ENCODE results near the gene PIH1D1.
"Not testable (repeated sequence)": the region's sequence is repeated elsewhere in the genome, so short reads cannot be mapped to it uniquely, and the experiment has no call there.

PIH1D1 gene

DNA sequence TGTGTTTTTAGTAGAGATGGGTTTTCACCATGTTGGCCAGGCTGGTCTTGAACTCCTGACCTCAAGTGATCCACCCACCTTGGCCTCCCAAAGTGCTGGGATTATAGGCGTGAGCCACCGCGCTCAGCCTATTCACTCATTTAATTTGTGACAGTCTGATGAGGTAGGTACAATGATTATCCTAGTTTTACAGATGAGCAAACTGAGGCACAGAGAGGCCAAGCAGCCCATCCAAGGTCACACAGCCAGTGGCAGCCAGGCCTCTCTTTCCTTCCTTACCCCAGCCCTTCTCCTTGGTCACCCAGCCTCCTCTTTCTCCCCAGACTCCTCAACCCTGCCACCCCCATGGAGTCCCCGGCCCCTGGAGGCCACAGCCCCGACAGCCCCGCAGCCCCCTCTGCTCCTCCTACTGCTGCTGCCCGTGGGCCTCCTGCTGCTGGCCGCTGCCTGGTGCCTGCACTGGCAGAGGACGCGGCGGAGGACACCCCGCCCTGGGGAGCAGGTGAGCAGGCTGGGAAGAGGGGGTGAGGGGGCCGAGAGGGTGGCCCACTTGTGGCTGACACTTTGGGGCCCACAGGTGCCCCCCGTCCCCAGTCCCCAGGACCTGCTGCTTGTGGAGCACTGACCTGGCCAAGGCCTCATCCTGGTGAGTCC lies 28.5 kb upstream of the PIH1D1 start:
- no peak for DNase-seq

- DNase-seq = peak; percentile 33
Measured at GRCh38 chr19:49475995-49476880, 24.6 kb upstream of the PIH1D1 start.

DNA sequence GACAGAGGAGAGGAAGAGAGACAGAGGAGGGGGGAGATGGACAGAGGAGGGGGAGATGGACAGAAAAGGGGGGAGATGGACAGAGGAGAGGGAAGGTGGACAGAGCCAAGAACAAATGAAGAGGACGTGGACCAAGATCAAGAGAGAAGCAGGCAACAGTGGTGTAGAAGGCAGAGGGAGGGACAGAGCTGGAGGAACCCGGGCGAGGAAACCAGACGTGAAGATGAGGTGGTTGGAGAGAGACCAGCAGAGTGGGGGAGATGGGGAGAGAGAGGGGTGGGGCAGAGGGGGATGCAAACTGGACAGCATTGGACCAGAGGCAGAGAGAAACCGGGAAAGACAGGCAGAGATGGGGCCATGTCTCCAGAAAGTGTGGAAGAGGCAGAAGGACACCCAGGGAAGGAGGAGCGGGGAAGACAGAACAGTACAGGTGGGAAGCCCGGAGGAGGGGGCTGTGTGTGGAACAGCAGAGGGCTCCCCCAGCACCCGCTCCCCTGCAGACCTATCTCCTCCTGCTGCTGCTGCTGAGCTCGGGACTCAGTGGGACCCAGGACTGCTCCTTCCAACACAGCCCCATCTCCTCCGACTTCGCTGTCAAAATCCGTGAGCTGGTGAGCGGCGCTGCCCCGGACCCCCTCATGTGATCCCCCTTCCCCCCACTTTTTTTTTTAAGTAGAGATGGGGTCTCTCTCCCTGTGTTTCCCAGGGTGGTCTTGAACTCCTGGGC lies 23.7 kb upstream of the PIH1D1 start:
- DNase-seq = no peak

DNA sequence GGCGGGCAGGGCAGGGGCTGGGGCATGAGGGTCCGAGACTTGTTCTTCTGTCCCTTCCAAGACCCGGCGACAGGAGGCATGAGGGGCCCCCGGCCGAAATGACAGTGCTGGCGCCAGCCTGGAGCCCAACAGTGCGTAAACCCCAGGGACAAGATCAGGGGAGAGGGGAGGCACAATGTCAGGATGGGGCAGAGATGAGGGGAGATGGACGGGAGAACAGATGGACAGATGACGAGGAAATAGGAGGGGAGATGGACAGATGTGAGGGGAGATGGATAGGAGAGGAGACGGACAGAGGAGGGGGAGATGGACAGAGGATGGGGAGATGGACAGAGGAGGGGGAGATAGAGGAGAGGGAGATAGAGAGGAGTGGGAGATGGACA lies 22.9 kb upstream of the PIH1D1 start:
- DNase-seq = no peak

- peak; percentile 74 for DNase-seq
Measured at GRCh38 chr19:49473868-49474541, 22.4 kb upstream of the PIH1D1 start, which contains the start of gene FLT3LG. FLT3LG (plus strand) TSS chr19:49474215; CDS start chr19:49474640, 425 bp downstream.

- DNase-seq = not testable (repeated sequence)
Measured at GRCh38 chr19:49473501-49473867, 21.9 kb upstream of the PIH1D1 start.

- no peak for DNase-seq
Measured at GRCh38 chr19:49472936-49473335, 21.3 kb upstream of the PIH1D1 start.

DNA sequence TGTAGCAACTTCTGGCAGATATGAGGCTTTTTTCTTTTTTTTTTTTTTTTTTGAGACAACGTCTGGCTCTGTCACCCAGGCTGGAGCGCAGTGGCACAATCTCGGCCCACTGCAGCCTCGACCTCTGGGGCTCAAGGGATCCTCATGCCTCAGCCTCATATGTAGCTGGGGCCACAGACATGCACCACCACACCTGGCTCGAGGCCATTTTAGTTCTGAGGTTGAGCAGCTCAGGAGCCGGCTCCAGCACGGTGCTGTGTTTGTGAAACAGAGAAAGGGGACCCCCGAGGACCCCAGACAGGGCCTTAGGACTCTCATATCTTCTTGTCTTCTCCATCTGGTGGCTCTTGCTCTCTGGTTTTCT lies 19.0 kb upstream of the PIH1D1 start:
- no peak for DNase-seq

- DNase-seq = peak; percentile 80
Measured at GRCh38 chr19:49469828-49470614, 18.4 kb upstream of the PIH1D1 start.

DNA sequence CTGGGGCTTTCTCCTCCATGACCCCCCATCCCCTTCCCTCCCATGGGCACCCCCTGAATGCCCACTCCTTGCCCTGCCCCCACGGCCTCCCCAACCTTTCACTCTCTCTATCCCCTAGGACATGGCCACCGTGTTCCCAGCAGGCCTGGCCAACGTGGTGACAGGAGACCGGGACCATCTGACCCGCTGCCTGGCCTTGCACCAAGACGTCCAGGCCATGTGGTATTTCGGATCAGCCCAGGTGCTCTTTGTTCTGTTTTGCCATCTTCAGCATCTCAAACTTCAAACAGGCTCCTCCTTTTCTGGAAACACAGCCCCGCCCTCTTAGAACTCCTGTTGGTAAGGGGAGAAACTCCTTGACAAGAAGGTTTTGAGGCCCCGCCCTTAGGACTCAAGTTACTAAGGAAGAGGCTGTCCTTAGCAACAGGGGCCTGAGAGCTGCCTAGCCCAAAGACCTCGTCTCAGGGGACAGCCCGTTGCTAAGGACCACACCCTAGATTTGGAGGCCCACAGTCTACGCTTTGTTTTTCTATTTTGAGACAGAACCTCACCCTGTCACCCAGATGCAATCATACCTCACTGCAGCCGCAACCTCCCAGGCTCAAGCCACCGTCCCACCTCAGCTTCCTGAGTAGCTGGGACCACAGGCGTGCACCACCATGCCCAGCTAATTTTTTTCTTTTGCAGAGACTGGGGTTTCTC lies 17.3 kb upstream of the PIH1D1 start:
- peak; percentile 67 for DNase-seq

GRCh38 chr19:49468199-49468598 lies 16.6 kb upstream of the PIH1D1 start:
- DNase-seq = no peak

DNA sequence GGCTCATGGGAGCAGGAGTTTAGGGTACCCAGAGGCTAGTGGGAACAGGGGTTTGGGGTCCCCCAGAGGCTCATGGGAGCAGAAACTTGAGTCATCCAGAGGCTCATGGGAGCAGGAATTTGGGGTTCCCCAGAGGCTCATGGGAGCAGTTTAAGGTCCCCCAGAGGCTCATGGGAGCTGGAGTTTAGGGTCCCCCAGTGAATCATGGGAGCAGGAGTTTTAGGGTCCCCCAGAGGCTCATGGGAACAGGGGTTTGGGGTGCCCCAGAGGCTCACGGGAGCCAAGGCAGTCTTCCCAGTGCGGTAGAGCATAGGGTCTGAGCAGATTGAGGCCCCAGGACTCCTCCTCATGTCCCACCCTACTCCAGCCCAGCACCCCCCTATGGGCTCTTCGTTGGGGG lies 13.8 kb upstream of the PIH1D1 start:
- DNase-seq = no peak

DNA sequence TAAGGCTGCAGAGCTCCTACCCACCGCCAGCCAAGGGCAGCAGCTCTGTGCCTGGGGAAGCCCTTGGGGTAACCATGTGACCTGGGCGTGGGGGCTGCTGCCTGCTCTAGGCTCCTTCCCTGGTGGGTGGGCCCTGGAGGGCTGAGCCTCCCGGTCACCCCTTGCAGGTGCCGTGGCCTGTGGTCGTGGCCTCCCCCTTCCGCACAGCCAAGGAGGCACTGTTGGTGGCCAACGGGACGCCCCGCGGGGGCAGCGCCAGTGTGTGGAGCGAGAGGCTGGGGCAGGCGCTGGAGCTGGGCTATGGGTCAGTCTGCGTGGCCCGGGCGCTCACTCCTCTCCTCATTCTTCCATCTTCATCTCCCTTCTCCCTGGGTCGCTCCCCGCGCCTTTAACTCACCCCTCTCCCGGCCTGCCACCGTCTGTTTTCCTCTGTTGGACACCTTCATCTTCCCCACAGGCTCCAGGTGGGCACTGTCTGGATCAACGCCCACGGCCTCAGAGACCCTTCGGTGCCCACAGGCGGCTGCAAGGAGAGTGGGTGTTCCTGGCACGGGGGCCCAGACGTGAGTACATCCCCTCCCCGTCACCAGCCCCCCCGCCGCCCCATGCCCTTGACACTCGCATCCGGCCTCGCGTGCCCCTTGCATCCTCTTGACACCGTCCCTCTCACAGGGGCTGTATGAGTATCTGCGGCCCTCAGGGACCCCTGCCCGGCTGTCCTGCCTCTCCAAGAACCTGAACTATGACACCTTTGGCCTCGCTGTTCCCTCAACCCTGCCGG lies 12.5 kb upstream of the PIH1D1 start:
- no peak for DNase-seq

GRCh38 chr19:49462492-49462891 lies 10.9 kb upstream of the PIH1D1 start:
- no peak for DNase-seq

GRCh38 chr19:49461656-49462055 lies 10.0 kb upstream of the PIH1D1 start:
- DNase-seq = no peak

- not testable (repeated sequence) for DNase-seq
Measured at GRCh38 chr19:49461130-49461529, 9.5 kb upstream of the PIH1D1 start.

DNA sequence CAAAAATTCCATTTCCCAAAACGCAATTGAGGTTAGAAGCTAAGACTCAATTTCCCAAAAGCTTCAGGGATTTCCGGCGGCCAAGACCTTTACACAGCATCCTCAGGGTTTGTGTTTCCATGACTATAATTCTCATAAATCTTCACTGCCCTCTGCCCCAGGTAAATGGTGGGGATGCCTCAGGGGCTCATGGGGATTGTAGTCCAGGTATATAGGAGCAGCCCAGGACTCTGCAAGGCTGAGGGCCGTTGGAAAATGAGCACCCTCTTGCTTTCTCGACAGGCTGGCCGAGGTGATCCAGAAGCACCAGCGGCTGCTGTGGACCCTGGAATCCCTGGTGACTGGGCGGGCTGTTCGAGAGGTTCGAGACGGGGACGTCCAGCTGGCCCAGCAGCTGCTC lies 7.8 kb upstream of the PIH1D1 start:
- no peak for DNase-seq

DNA sequence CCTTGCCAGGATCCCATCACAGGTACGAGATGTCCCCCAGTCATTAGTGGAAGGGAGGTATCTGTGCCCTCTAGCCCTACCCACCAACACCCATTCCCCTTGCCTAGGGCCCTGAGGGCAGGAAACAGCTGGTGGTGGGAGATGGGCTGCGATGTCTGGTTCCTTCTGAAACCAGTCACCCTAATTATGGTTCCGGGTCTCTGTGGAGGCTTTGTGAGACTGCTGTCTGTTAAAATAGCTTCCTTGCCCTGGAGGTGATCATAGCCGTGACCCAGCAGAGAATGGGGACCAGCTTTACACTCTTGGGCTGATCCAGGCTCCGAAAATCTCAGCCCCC lies 6.9 kb upstream of the PIH1D1 start:
- DNase-seq = no peak

- DNase-seq = no peak
Measured at GRCh38 chr19:49456326-49456725, 4.7 kb upstream of the PIH1D1 start.

GRCh38 chr19:49455773-49456172 lies 4.2 kb upstream of the PIH1D1 start:
- DNase-seq = no peak

- DNase-seq = no peak
Measured at GRCh38 chr19:49453757-49454240, 2.2 kb upstream of the PIH1D1 start.
